ENCODE measurements around the gene RAB42.
A peak's percentile ranks its signal among the peaks of the same experiment; 100 is the strongest.

RAB42 gene

DNA sequence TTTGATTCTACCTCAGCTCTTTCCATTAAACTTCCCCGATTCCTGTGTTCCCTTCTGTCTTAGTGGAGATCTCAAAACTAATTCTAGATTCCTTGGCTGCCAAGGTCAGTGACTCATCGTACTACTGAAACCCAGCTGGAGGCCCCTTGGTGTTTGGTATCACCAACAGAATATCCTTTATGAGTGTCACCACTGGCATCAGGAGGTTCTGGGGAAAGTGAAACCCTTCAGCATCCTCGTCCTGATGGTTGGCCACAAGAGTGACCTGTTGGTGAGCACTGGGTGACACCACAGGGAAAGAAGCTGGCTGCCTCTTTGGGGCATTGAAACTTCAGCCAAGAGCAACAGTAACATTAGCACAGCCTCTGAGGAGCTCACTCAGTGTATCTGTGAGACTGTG lies 9.6 kb downstream of the RAB42 start:
- peaks cover 4% of the 10 kb centered on the region; the same call in 1 of the 2 replicates for H3K36me3 ChIP-seq (ENCODE audit: insufficient read depth, low read length)
- H3K9ac ChIP-seq (ENCODE audit: low read depth, low read length) = no peak overlapping the region
- H3K9me3 ChIP-seq (ENCODE audit: control insufficient read depth, insufficient read depth, low read length) = no peaks in the 10 kb centered on the region
- peaks cover 15% of the 10 kb centered on the region for H3K4me1 ChIP-seq (ENCODE audit: insufficient read depth, low read length)

DNA sequence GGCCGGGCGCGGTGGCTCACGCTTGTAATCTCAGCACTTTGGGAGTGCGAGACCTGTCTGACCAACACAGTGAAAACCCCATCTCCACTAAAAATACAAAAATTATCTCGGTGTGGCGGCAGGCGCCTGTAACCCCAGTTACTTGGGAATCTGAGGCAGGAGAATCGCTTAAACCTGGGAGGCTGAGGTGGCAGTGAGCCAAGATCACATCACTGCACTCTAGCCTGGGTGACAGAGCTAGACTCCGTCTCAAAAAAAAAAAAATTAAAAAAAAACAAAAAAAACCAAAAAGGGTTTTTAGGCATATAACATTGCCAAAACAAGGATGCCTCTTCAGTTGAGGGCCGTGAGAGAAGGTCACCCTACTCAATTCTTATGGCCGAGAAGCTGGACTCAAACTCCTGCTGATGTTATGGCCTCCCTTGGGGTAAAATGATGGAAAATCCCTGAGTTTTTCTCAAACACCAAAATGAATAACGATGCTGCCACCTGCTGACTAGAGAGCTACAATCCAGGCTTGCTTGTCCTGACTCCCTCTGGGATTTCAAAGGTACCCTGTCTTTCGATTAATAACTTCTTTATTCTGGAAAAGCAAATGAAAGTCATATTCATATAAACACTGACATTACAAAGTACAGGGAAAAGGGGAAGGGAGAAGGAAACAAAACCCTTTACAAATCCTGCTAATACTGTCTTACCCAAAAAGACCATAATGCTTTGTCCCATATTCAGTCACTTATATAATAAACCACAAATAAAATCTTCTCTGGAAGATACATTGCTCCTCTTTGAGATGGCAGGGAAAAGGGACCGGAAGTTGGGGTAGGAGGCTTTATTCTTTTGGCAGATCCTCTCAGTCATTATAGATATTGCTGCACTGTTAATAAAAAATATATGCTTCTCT lies 10.7 kb downstream of the RAB42 start:
- Histone ChIP-seq H3K4me1 (ENCODE audit: insufficient read depth, low read length) (peaks cover 15% of the 10 kb centered on the region), H3K9ac (ENCODE audit: low read depth, low read length) (no peak overlapping the region)

DNA sequence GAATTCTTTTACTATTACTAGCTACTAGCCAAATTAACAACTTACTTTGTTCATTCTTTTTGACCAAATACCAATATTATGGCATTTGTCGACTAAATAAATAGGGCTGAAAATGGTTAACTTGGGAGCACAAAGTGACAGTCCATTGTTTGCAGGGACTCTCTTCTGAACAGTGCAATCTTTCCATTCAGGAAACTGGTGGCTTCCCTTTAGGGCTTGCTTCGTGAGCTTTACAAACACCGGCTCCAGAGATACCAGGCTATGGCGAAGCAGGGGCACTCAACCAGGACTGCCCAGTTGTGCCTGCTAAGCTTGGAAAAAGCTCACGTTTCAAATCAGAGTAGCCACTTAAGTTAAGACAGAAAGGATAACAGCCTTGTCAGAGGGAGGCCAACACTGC lies 12.3 kb downstream of the RAB42 start:
- no peaks in the 10 kb centered on the region for H3K9me3 ChIP-seq (ENCODE audit: control insufficient read depth, insufficient read depth, low read length)
- H3K4me1 ChIP-seq (ENCODE audit: insufficient read depth, low read length) = peaks cover 11% of the 10 kb centered on the region
- peaks cover 4% of the 10 kb centered on the region; the same call in 1 of the 2 replicates for H3K36me3 ChIP-seq (ENCODE audit: insufficient read depth, low read length)
- H3K9ac ChIP-seq (ENCODE audit: low read depth, low read length) = no peak overlapping the region

More for the DNA sequence above, 10.7 kb downstream of the RAB42 start:
- Histone ChIP-seq H3K36me3 (ENCODE audit: insufficient read depth, low read length) (peaks cover 4% of the 10 kb centered on the region; the same call in 1 of the 2 replicates), H3K9me3 (ENCODE audit: control insufficient read depth, insufficient read depth, low read length) (no peaks in the 10 kb centered on the region)

- Histone ChIP-seq H3K4me1 (ENCODE audit: insufficient read depth, low read length) (peaks cover 11% of the 10 kb centered on the region), H3K9me3 (ENCODE audit: control insufficient read depth, insufficient read depth, low read length) (no peaks in the 10 kb centered on the region), H3K36me3 (ENCODE audit: insufficient read depth, low read length) (peaks cover 4% of the 10 kb centered on the region; the same call in 1 of the 2 replicates), H3K9ac (ENCODE audit: low read depth, low read length) (no peak overlapping the region)
Measured at GRCh38 chr1:28604962-28605361, 12.9 kb downstream of the RAB42 start.

- H3K4me1 ChIP-seq (ENCODE audit: insufficient read depth, low read length) = peaks cover 6% of the 10 kb centered on the region
- peaks cover 6% of the 10 kb centered on the region for H3K36me3 ChIP-seq (ENCODE audit: insufficient read depth, low read length)
Measured at GRCh38 chr1:28606771-28607170, 14.7 kb downstream of the RAB42 start.

DNA sequence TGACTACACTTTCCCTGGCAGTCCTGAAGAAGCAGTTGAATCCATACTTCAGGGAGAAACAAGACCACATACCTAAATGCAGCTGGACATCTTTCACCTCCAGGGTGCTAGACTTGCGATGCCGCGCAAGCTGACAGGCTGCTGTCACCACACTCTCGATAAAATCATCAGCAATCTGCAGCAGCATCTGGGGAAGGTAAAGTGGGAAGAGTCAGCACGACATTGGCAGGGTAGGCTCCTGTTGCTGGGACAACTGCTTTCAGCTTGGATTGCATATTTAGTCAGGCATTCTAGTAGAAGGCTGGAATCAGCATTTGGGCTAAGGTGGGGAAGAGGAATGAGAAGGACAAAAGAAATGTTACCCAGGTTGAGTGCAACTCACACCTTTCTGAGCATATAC lies 21.1 kb downstream of the RAB42 start:
- H3K4me1 ChIP-seq (ENCODE audit: insufficient read depth, low read length) = no peaks in the 10 kb centered on the region
- no peaks in the 10 kb centered on the region for H3K9me3 ChIP-seq (ENCODE audit: control insufficient read depth, insufficient read depth, low read length)
- H3K9ac ChIP-seq (ENCODE audit: low read depth, low read length) = no peak overlapping the region
- peaks cover 10% of the 10 kb centered on the region for H3K36me3 ChIP-seq (ENCODE audit: insufficient read depth, low read length)

More at GRCh38 chr1:28606771-28607170, 14.7 kb downstream of the RAB42 start:
- H3K9me3 ChIP-seq (ENCODE audit: control insufficient read depth, insufficient read depth, low read length) = no peaks in the 10 kb centered on the region
- no peak overlapping the region for H3K9ac ChIP-seq (ENCODE audit: low read depth, low read length)

GRCh38 chr1:28631713-28632112 lies 39.6 kb downstream of the RAB42 start:
- Histone ChIP-seq H3K4me1 (ENCODE audit: insufficient read depth, low read length) (no peaks in the 10 kb centered on the region), H3K36me3 (ENCODE audit: insufficient read depth, low read length) (no peaks in the 10 kb centered on the region), H3K9me3 (ENCODE audit: control insufficient read depth, insufficient read depth, low read length) (no peaks in the 10 kb centered on the region), H3K9ac (ENCODE audit: low read depth, low read length) (no peak overlapping the region)

DNA sequence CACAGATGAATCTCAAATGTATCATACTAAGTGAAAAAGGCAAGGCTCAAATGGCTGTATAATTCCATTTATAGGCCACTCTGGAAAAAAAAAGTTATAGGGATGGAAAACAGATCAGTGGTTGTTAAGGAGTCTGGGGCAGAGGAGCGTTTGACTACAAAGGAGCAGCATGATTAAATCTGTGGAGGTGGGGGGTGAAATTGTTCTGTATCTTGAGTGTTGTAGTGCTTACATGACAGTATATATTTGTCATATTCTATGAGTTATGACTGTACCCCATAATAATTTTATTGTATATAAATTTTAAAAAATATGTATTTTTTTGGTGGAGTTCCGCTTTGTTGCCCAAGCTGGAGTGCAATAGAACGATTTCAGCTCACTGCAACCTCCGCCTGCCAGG lies 40.5 kb downstream of the RAB42 start:
- Histone ChIP-seq H3K9ac (ENCODE audit: low read depth, low read length) (no peak overlapping the region), H3K9me3 (ENCODE audit: control insufficient read depth, insufficient read depth, low read length) (no peaks in the 10 kb centered on the region), H3K4me1 (ENCODE audit: insufficient read depth, low read length) (no peaks in the 10 kb centered on the region), H3K36me3 (ENCODE audit: insufficient read depth, low read length) (no peaks in the 10 kb centered on the region)

DNA sequence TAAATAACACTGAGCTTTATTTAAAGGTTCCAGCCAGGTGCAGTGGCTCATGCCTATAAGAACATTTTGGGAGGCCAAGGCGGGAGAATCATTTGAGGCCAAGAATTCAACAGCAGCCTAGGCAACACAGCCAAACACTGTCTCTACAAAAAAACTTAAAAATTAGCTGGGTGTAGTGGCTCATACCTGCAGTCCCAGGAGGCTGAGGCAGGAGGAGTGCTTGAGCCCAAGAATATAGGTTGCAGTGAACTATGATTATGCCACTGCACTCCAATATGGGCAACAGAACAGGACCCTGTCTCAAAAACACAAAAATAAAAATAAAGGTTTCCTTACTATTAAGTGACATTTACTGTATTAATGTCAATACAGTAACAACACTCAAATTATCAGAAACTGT lies 48.7 kb downstream of the RAB42 start:
- no peak overlapping the region for H3K9ac ChIP-seq (ENCODE audit: low read depth, low read length)
- no peaks in the 10 kb centered on the region for H3K4me1 ChIP-seq (ENCODE audit: insufficient read depth, low read length)
- H3K9me3 ChIP-seq (ENCODE audit: control insufficient read depth, insufficient read depth, low read length) = no peaks in the 10 kb centered on the region
- no peaks in the 10 kb centered on the region; the same call in 1 of the 2 replicates for H3K36me3 ChIP-seq (ENCODE audit: insufficient read depth, low read length)

GRCh38 chr1:28642056-28642846 lies 50.2 kb downstream of the RAB42 start:
- Histone ChIP-seq H3K9ac (ENCODE audit: low read depth, low read length) (peak overlapping the region; percentile 85), H3K4me1 (ENCODE audit: insufficient read depth, low read length) (no peaks in the 10 kb centered on the region), H3K9me3 (ENCODE audit: control insufficient read depth, insufficient read depth, low read length) (no peaks in the 10 kb centered on the region), H3K36me3 (ENCODE audit: insufficient read depth, low read length) (no peaks in the 10 kb centered on the region; the same call in 1 of the 2 replicates)

DNA sequence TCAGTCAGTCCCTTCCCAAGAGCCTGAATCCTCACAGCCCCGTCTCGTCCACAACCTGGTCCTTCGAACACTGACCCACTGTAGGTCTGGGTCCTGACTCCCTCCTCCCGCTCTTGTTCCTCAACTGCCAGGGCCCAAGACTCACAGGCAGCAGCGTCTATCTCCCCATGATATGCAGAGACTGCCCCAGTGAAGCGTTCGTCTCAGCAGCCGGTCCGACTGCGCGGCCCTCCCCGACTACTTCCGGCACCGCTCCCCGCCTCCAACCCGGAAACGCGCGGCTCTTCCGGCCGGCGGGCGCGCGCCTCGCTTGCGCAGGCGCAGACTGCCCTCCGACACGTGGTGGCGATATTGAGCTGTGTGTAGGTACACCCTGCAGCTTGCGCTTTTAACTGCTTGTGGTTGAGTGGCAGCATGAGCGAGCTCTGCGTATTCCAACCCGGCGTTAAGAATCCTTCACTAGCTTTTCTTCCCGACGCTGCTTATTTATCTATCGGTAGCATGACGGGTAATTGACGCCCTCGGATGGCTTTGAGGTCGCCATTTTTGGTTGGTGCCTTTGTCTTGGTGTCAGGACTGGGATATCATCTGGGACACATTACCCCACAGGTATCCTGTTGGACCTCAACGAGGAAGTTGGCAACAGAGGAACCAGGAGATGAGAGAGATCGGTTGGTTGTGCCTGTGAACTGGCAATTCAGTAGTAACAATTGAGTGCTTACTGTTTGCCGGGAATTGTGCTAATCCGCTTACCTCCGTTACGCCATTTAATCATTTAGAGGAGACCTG lies 51.0 kb downstream of the RAB42 start, which contains the start of gene TAF12:
Gene TAF12 (minus strand): TSS at position 221 of the 789 bp plus-strand sequence. CDS start 20,986 bp downstream, outside the sequence.
- no peaks in the 10 kb centered on the region; the same call in 1 of the 2 replicates for H3K36me3 ChIP-seq (ENCODE audit: insufficient read depth, low read length)
- peak within 1 kb of the TSS; percentile 85 for H3K9ac ChIP-seq (ENCODE audit: low read depth, low read length)
- H3K4me1 ChIP-seq (ENCODE audit: insufficient read depth, low read length) = no peaks in the 10 kb centered on the region
- H3K9me3 ChIP-seq (ENCODE audit: control insufficient read depth, insufficient read depth, low read length) = no peaks in the 10 kb centered on the region

DNA sequence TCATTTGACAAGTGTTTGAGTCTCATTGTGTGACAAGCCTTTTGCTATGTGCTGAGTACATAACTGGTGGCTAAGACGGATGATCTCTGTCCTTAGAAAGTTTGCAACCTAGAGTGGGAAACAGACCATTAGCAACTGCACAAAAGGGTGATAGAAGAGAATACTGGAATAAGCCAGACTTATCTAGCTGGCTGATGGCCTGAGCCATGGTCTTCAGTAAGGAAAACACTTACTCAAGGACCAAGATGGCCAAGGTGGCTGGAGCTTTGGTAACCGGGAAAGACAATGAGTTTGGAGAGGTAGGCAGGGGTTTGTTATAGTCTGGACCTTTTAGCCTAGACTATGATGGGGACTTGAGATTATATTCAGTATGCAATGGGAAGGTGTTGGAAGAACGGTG lies 52.4 kb downstream of the RAB42 start:
- Histone ChIP-seq H3K4me1 (ENCODE audit: insufficient read depth, low read length) (no peaks in the 10 kb centered on the region), H3K9ac (ENCODE audit: low read depth, low read length) (no peak overlapping the region), H3K36me3 (ENCODE audit: insufficient read depth, low read length) (no peaks in the 10 kb centered on the region; the same call in 1 of the 2 replicates), H3K9me3 (ENCODE audit: control insufficient read depth, insufficient read depth, low read length) (no peaks in the 10 kb centered on the region)
